Left ventricle myocardium inferior (tissue), 1 donor: Measurements from ENCODE around the gene CIAO1. TPM values are rescaled to one million over a fixed set of nuclear protein-coding genes. Genes with fewer than 3 reads are reported as not detected.

Experiments used
- DNase-seq: peaks from one replicate; pipeline ENCODE4 v3.0.0-alpha.2; 2020
- H3K27ac ChIP-seq: fragments of 200-600 bp; replicated peaks from 2 replicates; pipeline ENCODE4 v1.8.0; 2021
- H3K27me3 ChIP-seq: fragments of 200-600 bp; 2 replicates; pipeline ENCODE4 v1.8.0; 2021; ENCODE audit warnings: low read depth
- H3K36me3 ChIP-seq: fragments of 200-600 bp; 2 replicates; pipeline ENCODE4 v1.8.0; 2021
- H3K4me1 ChIP-seq: fragments of 200-600 bp; 2 replicates; pipeline ENCODE4 v1.8.0; 2021
- H3K4me3 ChIP-seq: fragments of 200-600 bp; 2 replicates; pipeline ENCODE4 v1.8.0; 2021; ENCODE audit warnings: mild to moderate bottlenecking, moderate library complexity
- H3K9me3 ChIP-seq: fragments of 200-600 bp; replicated peaks from 2 replicates; pipeline ENCODE4 v1.8.0; 2021
- CTCF ChIP-seq: fragments of 200-600 bp; IDR thresholded peaks from 2 replicates; pipeline ENCODE4 v1.8.0; 2021; ENCODE audit warnings: antibody characterized with exemption, mild to moderate bottlenecking, borderline replicate concordance
- intact Hi-C: fragments of 100-400 bp; cut with micrococcal nuclease; formaldehyde crosslinking; loops from one replicate; pipeline ENCODE4 v1.11.0; 2022
- total RNA-seq: library from RNA; stranded (reverse); fragmentation: NEBNext Ultra II Directional; extraction: Animal tissue kit (Norgen Biotek cat#: 25700); gene quantifications from one replicate; pipeline ENCODE4 v1.2.1, GENCODE V29; 2021
- donor health status: DM: no; HTN: yes; CAD: no; lungs with severe emphysema.

The CIAO1 gene
- total RNA-seq, 1 donor from 2014 or later: 68.6 TPM

GRCh38 chr2:96315400-96316071, 49.5 kb downstream of the CIAO1 start:
- no peak for TF ChIP-seq CTCF
- H3K9me3 ChIP-seq: no peaks in the 10 kb centered on the region
- no peaks in the 10 kb centered on the region for H3K36me3 ChIP-seq
- H3K4me1 ChIP-seq: peaks cover 2% of the 10 kb centered on the region
- no peak overlapping the region for H3K4me3 ChIP-seq
- peak overlapping the region; percentile 27 for H3K27ac ChIP-seq
- peaks cover 42% of the 10 kb centered on the region for H3K27me3 ChIP-seq
- no peak for DNase-seq
- intact Hi-C loops: no loop called here

- Histone ChIP-seq H3K27me3 (peaks cover 56% of the 10 kb centered on the region), H3K4me3 (no peak overlapping the region), H3K36me3 (no peaks in the 10 kb centered on the region), H3K4me1 (peaks cover 16% of the 10 kb centered on the region), H3K9me3 (no peaks in the 10 kb centered on the region), H3K27ac (no peak overlapping the region)
- intact Hi-C loops: no loop called here
- no peak for TF ChIP-seq CTCF
- no peak for DNase-seq
Observed at GRCh38 chr2:96316999-96317398, 51.0 kb downstream of the CIAO1 start.

- intact Hi-C loops: no loop called here
- Histone ChIP-seq H3K4me3 (no peak overlapping the region), H3K27me3 (peaks cover 62% of the 10 kb centered on the region), H3K4me1 (peaks cover 20% of the 10 kb centered on the region), H3K27ac (no peak overlapping the region), H3K9me3 (no peaks in the 10 kb centered on the region), H3K36me3 (no peaks in the 10 kb centered on the region)
- no peak for TF ChIP-seq CTCF
- no peak for DNase-seq
Observed at GRCh38 chr2:96317584-96317997, 51.6 kb downstream of the CIAO1 start.

GRCh38 chr2:96318723-96319122, 52.7 kb downstream of the CIAO1 start:
- H3K36me3 ChIP-seq: no peaks in the 10 kb centered on the region
- intact Hi-C loops: no loop called here

GRCh38 chr2:96319396-96319795, 53.4 kb downstream of the CIAO1 start:
- peaks cover 80% of the 10 kb centered on the region for H3K27me3 ChIP-seq

More at GRCh38 chr2:96318723-96319122, 52.7 kb downstream of the CIAO1 start:
- H3K9me3 ChIP-seq: no peaks in the 10 kb centered on the region
- no peak overlapping the region for H3K4me3 ChIP-seq
- H3K27me3 ChIP-seq: peaks cover 73% of the 10 kb centered on the region
- peaks cover 20% of the 10 kb centered on the region for H3K4me1 ChIP-seq
- H3K27ac ChIP-seq: no peak overlapping the region
- DNase-seq: no peak
- no peak for TF ChIP-seq CTCF

More at GRCh38 chr2:96319396-96319795, 53.4 kb downstream of the CIAO1 start:
- TF ChIP-seq CTCF: no peak
- H3K4me3 ChIP-seq: no peak overlapping the region
- H3K27ac ChIP-seq: no peak overlapping the region
- H3K4me1 ChIP-seq: peaks cover 20% of the 10 kb centered on the region
- H3K9me3 ChIP-seq: no peaks in the 10 kb centered on the region
- intact Hi-C loops: no loop called here
- no peaks in the 10 kb centered on the region for H3K36me3 ChIP-seq
- DNase-seq: no peak
